Measurements from ENCODE around the gene AGFG2.

GRCh38 chr7:100613412-100614175, 74.6 kb downstream of the AGFG2 start:
- TF ChIP-seq CTCF (IDR thresholded peaks at IDR 0.05): no peak
- TF ChIP-seq POLR2AphosphoS5 (IDR thresholded peaks at IDR 0.05): no peak
- no peak for TF ChIP-seq POLR2A (IDR thresholded peaks at IDR 0.05)

Data from breast epithelium (tissue), 3 donors.